ENCODE results near the gene CHIT1.
"Not testable (repeated sequence)": the region's sequence is repeated elsewhere in the genome, so short reads cannot be mapped to it uniquely, and the experiment has no call there.

- not testable (repeated sequence) for TF ChIP-seq CTCF (IDR thresholded peaks at IDR 0.05 in 2 of 3, conservative IDR thresholded peaks at IDR 0.05 in 1 of 3; ENCODE audit: borderline replicate concordance in 1 of 3, insufficient read depth in 1 of 3, low read depth in 2 of 3, low read length in 2 of 3); POLR2AphosphoS5 (IDR thresholded peaks at IDR 0.05; ENCODE audit: low read depth, low read length); REST (IDR thresholded peaks at IDR 0.05; ENCODE audit: low read depth); EGR1 (IDR thresholded peaks at IDR 0.05; ENCODE audit: low read depth)
Observed at GRCh38 chr1:203266140-203266539, 36.7 kb upstream of the CHIT1 start.

All from HCT116 (cell line).